ENCODE measurements around the gene TMEM51. TPM values are rescaled to one million over a fixed set of nuclear protein-coding genes. Genes with fewer than 3 reads are reported as not detected.
"Not testable (repeated sequence)": the region's sequence is repeated elsewhere in the genome, so short reads cannot be mapped to it uniquely, and the experiment has no call there.

Gene TMEM51
- total RNA-seq, 1 experiment from 2014 or later = 16.6 TPM

DNA sequence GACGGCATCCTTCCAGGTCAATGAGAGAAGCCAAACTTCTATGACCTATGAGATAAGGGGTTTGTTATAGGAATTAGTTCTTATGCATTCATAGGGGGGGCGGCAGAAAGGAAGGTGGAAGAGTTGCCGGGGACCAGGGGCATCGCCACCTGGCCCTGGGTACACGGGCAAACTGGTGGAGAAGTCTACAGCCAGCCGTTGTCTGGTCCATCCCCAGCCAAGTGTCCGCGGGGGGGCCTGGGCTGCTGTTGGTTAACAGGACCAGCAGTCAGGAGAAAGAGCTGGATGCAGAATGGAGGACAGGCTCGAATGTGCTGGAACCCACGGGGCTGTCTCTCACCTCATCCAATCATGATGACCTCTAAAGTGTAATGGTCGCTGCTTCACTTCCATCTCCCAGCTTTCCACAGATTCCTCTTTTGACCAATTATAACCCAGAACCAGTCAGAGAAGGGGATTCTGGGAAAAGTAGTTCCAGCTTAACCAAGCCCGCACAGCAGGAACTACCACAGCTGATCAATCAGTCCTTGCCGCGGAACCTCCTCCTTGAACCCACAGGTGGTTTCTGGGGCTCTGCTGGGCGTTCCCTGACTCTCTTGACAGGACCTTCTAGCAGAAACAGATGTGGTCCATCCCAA, 17.8 kb downstream of the TMEM51 start:
- in situ Hi-C loops (cut with HindIII; ENCODE audit: low pct_unique_long_range_greater_than_20kb, low sequenced_read_pairs) = no loop called here

GRCh38 chr1:15172405-15173259, 19.1 kb downstream of the TMEM51 start:
- in situ Hi-C loops (cut with HindIII; ENCODE audit: low pct_unique_long_range_greater_than_20kb, low sequenced_read_pairs) = no loop called here

More for the DNA sequence above, 17.8 kb downstream of the TMEM51 start:
- no peak for DNase-seq (ENCODE audit: low read depth)

GRCh38 chr1:15173863-15174614, 20.5 kb downstream of the TMEM51 start:
- in situ Hi-C loops (cut with HindIII; ENCODE audit: low pct_unique_long_range_greater_than_20kb, low sequenced_read_pairs) = no loop called here
- DNase-seq (ENCODE audit: low read depth) = no peak

More at GRCh38 chr1:15172405-15173259, 19.1 kb downstream of the TMEM51 start:
- DNase-seq (ENCODE audit: low read depth) = no peak

DNA sequence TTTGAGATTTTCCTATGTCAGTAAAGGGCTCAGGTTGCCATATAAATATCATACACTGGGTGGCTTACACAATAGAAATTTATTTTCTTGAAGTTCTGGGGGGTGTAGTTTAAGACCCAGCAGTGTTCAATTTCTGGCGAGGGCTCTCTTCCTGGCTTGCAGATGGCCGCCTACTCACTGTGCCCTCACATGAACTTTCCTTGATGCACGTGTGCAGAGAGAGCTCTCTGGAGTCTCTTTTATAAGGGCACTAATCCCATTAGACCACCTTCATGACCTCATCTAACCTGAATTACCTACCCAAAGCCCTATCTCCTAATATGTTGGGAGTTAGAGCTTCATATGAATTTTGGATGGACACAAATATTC, 21.1 kb downstream of the TMEM51 start:
- DNase-seq (ENCODE audit: low read depth) = no peak

GRCh38 chr1:15175324-15176094, 22.0 kb downstream of the TMEM51 start:
- DNase-seq (ENCODE audit: low read depth); in situ Hi-C loops (cut with HindIII; ENCODE audit: low pct_unique_long_range_greater_than_20kb, low sequenced_read_pairs): not testable (repeated sequence)

More for the DNA sequence above, 21.1 kb downstream of the TMEM51 start:
- in situ Hi-C loops (cut with HindIII; ENCODE audit: low pct_unique_long_range_greater_than_20kb, low sequenced_read_pairs) = no loop called here

DNA sequence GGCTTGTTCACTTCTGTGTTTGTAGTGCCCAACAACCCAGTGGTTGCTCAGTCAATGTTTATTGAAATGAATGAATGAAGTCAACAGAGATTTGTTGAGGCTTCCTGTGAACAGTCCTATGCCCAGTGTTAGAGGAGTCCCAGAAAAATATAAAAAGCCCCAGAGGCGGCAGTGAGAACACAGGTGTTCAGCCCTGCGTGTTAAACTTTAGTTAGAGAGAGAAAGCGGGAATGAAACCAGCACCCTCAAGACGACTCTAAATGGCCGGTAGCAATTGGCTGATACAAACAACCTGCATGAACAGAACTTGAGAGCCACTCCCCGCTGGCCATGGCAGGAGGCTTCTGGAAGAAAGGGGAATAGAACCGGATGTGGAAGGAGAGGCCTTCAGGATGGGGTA, 22.6 kb downstream of the TMEM51 start:
- DNase-seq (ENCODE audit: low read depth) = no peak
- in situ Hi-C loops (cut with HindIII; ENCODE audit: low pct_unique_long_range_greater_than_20kb, low sequenced_read_pairs) = no loop called here

DNA sequence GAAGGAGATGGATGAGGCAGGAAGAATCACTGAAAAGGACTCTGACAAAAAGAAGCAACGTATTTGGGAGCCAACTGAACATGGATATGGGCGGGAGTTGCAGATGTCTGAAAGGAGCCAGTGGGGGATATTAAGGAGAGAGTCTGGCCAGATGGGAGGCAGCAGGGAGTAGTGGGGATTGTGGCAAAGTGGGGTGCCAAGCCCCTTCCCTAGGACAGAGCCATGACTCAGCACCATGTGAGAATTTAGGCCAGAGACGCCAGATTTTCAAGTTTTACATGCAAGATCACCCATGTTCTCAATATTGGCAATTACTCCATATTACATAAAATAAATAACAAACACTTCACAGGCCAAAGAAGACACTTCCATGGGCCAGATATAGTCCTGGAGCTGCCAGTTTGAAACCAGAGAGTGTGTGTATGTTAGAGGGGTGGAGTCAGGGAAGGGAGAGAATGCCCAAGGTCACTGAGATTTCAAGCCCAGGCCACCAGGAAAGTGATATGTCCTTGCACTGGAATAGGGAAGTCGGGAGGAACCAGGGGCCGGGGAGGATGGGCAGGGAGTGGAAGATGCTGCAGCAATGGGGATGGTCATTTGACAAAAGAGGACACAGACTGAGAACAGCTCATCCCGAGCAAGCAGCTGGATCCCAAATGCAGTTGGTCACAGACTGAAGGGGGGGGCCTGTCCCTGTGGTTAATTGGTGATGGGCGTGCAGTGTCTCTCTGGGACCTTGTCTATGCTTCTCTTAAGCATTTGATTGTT, 23.5 kb downstream of the TMEM51 start:
- no peak for DNase-seq (ENCODE audit: low read depth)
- in situ Hi-C loops (cut with HindIII; ENCODE audit: low pct_unique_long_range_greater_than_20kb, low sequenced_read_pairs) = no loop called here

DNA sequence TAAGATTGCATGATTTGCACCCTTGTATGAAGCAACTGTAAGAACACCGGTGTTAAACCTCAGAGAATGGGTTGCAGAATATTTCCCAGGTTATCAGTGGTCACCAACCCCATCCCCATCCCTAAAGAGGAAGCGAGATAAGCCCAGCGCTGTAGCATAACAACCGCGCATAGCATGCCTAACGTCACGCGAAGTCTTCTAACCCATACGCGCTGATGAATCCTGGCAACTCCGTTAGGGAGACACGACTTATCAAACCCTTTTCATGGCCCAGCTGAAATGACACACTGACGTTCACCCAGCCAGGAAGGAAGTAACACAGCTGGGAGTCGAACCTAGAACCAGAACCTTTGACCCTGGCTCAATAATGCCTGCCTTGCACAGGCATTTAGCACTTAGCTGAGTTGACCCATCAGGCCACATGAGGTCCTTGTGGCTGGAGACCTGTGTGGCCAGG, 24.2 kb downstream of the TMEM51 start:
- DNase-seq (ENCODE audit: low read depth) = no peak
- in situ Hi-C loops (cut with HindIII; ENCODE audit: low pct_unique_long_range_greater_than_20kb, low sequenced_read_pairs) = no loop called here

DNA sequence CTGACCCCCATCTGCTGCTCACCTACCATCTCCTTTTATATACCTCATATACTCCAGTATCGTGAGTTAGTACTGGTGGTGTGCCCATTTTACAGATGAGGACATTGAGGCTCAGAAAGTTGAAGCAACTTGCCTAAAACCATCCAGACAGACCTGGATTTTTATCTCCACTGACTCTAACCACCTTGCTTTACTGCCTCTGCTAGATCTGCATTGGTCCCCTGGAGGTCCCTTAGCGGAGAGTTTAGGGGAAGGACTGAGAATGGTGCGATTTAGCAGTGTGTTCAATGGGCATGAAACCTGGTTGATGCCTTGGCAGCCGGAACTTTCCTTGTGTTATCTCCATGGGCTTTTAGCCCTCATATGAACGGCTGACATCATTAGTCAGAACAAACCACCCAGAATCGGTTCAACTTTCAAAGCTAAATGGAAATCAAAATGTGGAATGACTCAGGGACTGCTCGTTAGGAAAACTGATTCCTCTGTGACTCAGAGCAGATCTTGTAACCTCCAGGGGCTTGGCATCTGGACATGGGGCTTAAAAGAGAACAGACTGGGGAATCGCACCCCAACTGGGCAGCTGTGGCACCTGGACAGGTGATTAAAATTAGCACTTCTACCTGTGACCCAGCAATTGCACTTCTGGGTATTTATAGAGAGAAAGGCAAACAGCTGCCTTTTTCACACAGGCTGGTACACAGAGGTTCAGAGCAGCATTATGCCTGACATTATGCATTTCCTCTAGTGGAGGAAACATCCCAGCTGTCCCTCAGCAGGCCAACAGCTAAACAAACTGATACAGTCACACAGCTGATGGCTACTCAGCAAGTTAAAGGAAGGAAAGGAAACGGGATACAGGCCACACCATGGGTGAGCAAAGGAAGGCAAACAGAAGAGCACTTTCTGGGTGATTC, 25.3 kb downstream of the TMEM51 start:
- in situ Hi-C loops (cut with HindIII; ENCODE audit: low pct_unique_long_range_greater_than_20kb, low sequenced_read_pairs) = no loop called here
- peak; percentile 92 for DNase-seq (ENCODE audit: low read depth)

DNA sequence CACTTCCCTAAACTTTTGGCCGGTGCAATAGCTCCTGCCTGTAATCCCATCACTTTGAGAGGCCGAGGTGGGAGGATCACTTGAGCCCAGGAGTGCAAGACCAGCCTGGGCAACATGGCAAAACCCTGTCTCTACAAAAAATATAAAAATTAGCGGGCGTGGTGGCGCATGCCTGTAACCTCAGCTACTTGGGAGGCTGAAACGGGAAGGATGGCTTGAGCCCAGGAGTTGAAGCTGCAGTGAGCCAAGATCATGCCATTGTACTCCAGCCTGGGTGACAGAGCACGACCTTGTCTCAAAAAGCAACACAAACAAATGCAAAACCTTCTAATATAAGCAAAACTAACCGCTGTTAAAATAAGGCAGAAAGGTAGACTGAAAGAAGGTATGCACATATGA, 25.9 kb downstream of the TMEM51 start:
- in situ Hi-C loops (cut with HindIII; ENCODE audit: low pct_unique_long_range_greater_than_20kb, low sequenced_read_pairs) = no loop called here
- no peak for DNase-seq (ENCODE audit: low read depth)

GRCh38 chr1:15180189-15180588, 26.6 kb downstream of the TMEM51 start:
- DNase-seq (ENCODE audit: low read depth) = no peak
- in situ Hi-C loops (cut with HindIII; ENCODE audit: low pct_unique_long_range_greater_than_20kb, low sequenced_read_pairs) = no loop called here

GRCh38 chr1:15180945-15181523, 27.5 kb downstream of the TMEM51 start:
- in situ Hi-C loops (cut with HindIII; ENCODE audit: low pct_unique_long_range_greater_than_20kb, low sequenced_read_pairs) = no loop called here
- no peak for DNase-seq (ENCODE audit: low read depth)

DNA sequence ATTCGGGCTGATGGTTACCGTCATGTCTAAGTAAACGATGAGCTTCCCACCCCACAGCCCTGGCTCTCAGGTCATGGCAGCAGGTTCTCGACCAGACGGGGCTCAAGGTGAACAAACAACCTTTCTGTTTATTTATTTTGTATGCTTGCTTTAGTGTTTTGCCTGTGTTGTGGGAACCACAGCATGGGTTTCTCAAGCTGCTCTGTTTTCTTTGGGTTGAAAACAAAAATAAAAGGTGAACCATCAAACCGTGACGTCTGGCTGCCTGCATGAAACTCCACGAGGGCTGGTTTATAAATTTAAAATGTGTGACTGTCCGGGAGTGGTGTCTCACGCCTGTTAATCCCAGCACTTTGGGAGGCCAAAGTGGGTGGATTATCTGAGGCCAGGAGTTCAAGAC, 28.0 kb downstream of the TMEM51 start:
- in situ Hi-C loops (cut with HindIII; ENCODE audit: low pct_unique_long_range_greater_than_20kb, low sequenced_read_pairs) = no loop called here
- DNase-seq (ENCODE audit: low read depth) = peak; percentile 82

GRCh38 chr1:15184436-15185241, 31.1 kb downstream of the TMEM51 start:
- in situ Hi-C loops (cut with HindIII; ENCODE audit: low pct_unique_long_range_greater_than_20kb, low sequenced_read_pairs) = no loop called here
- no peak for DNase-seq (ENCODE audit: low read depth)

GRCh38 chr1:15185617-15186016, 32.1 kb downstream of the TMEM51 start:
- DNase-seq (ENCODE audit: low read depth) = no peak

More at GRCh38 chr1:15185617-15186016, 32.1 kb downstream of the TMEM51 start:
- in situ Hi-C loops (cut with HindIII; ENCODE audit: low pct_unique_long_range_greater_than_20kb, low sequenced_read_pairs) = no loop called here

Data from Caki2 (cell line).